GM12878 (cell line): ENCODE results near the gene ASZ1. TPM values are rescaled to one million over a fixed set of nuclear protein-coding genes. Genes with fewer than 3 reads are reported as not detected.

ENCODE experiments used
- CREB1 ChIP-seq: IDR thresholded peaks from 2 replicates; pipeline ENCODE4 v1.6.1; 2012; ENCODE audit warnings: low read depth, mild to moderate bottlenecking, inconsistent platforms
- ETV6 ChIP-seq, 2 experiments: fragments of 450-650 bp in 1 of 2; IDR thresholded peaks in 1 of 2; conservative IDR thresholded peaks in 1 of 2; 2 replicates each; pipeline ENCODE4 v1.6.1; 2014; ENCODE audit warnings: antibody characterized with exemption in 1 of 2, borderline replicate concordance in 1 of 2, low read depth in 1 of 2, mild to moderate bottlenecking in 1 of 2, moderate library complexity in 1 of 2
- EZH2 ChIP-seq: IDR thresholded peaks from 2 replicates; pipeline ENCODE4 v1.6.1; 2012; ENCODE audit warnings: low read depth, mild to moderate bottlenecking, control low read depth, inconsistent platforms, low read length, borderline replicate concordance; ENCODE audit not compliant: control insufficient read depth
- GATAD2B ChIP-seq: fragments of 450-650 bp; conservative IDR thresholded peaks from 2 replicates; pipeline ENCODE4 v1.6.1; 2017; ENCODE audit warnings: low read depth, mild to moderate bottlenecking, moderate library complexity
- HDGF ChIP-seq: fragments of 450-650 bp; IDR thresholded peaks from 2 replicates; pipeline ENCODE4 v1.6.1; 2016; ENCODE audit warnings: antibody characterized with exemption
- IRF4 ChIP-seq: IDR thresholded peaks from 2 replicates; pipeline ENCODE4 v1.6.1; 2011; ENCODE audit warnings: low read depth, low read length
- JUND ChIP-seq: IDR thresholded peaks from 2 replicates; pipeline ENCODE4 v1.6.1; 2012; ENCODE audit warnings: low read depth, mild to moderate bottlenecking, low read length, improper control_type of control experiment, moderate library complexity
- MEF2A ChIP-seq: IDR thresholded peaks from 2 replicates; pipeline ENCODE4 v1.6.1; 2011; ENCODE audit warnings: low read depth, mild to moderate bottlenecking, low read length, moderate library complexity; ENCODE audit not compliant: insufficient read depth
- MTA2 ChIP-seq: fragments of 450-650 bp; IDR thresholded peaks from 2 replicates; pipeline ENCODE4 v1.6.1; 2016; ENCODE audit warnings: low read depth, mild to moderate bottlenecking, moderate library complexity
- MYB ChIP-seq: fragments of 150-350 bp; IDR thresholded peaks from 2 replicates; pipeline ENCODE4 v1.6.1; 2014; ENCODE audit warnings: mild to moderate bottlenecking, low read depth, low read length, borderline replicate concordance
- PAX8 ChIP-seq: fragments of 450-650 bp; IDR thresholded peaks from 2 replicates; pipeline ENCODE4 v1.6.1; 2017; ENCODE audit warnings: mild to moderate bottlenecking, moderate library complexity
- POLR2AphosphoS2 ChIP-seq: IDR thresholded peaks from 2 replicates; pipeline ENCODE4 v1.6.1; 2011; ENCODE audit warnings: low read depth, mild to moderate bottlenecking, low read length, improper control_type of control experiment, moderate library complexity
- POU2F2 ChIP-seq: IDR thresholded peaks from 3 replicates; pipeline ENCODE4 v1.6.1; 2011; ENCODE audit warnings: low read depth, mild to moderate bottlenecking, low read length, borderline replicate concordance
- RELA ChIP-seq: fragments of 450-650 bp; IDR thresholded peaks from 2 replicates; pipeline ENCODE4 v1.8.0; 2014; ENCODE audit warnings: borderline replicate concordance; ENCODE audit not compliant: partially characterized antibody
- RUNX3 ChIP-seq: IDR thresholded peaks from 2 replicates; pipeline ENCODE4 v1.6.1; 2012; ENCODE audit warnings: low read length, inconsistent platforms
- SIX5 ChIP-seq: IDR thresholded peaks from 2 replicates; pipeline ENCODE4 v1.6.1; 2011; ENCODE audit warnings: mild to moderate bottlenecking, low read depth, low read length, moderate library complexity; ENCODE audit not compliant: severe bottlenecking
- SKIL ChIP-seq: fragments of 450-650 bp; IDR thresholded peaks from 2 replicates; pipeline ENCODE4 v1.6.1; 2017; ENCODE audit warnings: mild to moderate bottlenecking, low read depth, inconsistent platforms; ENCODE audit not compliant: poor library complexity, severe bottlenecking
- SMARCA5 ChIP-seq: fragments of 450-650 bp; IDR thresholded peaks from 2 replicates; pipeline ENCODE4 v1.6.1; 2017; ENCODE audit warnings: mild to moderate bottlenecking
- SMC3 ChIP-seq: IDR thresholded peaks from 2 replicates; pipeline ENCODE4 v1.6.1; 2011; ENCODE audit warnings: low read length, improper control_type of control experiment, borderline replicate concordance
- SREBF2 ChIP-seq: IDR thresholded peaks from 2 replicates; pipeline ENCODE4 v1.6.1; 2012; ENCODE audit warnings: mild to moderate bottlenecking, low read length
- SUPT20H ChIP-seq: IDR thresholded peaks from 2 replicates; pipeline ENCODE4 v1.6.1; 2011; ENCODE audit warnings: low read depth, mild to moderate bottlenecking, low read length, moderate library complexity, borderline replicate concordance; ENCODE audit not compliant: control insufficient read depth
- TARDBP ChIP-seq: IDR thresholded peaks from 2 replicates; pipeline ENCODE4 v1.6.1; 2016; ENCODE audit warnings: borderline replicate concordance
- TBL1XR1 ChIP-seq: IDR thresholded peaks from 2 replicates; pipeline ENCODE4 v1.6.1; 2012; ENCODE audit warnings: low read depth, low read length, improper control_type of control experiment
- TCF12 ChIP-seq: IDR thresholded peaks from 2 replicates; pipeline ENCODE4 v1.6.1; 2011; ENCODE audit warnings: low read depth, mild to moderate bottlenecking, low read length
- WRNIP1 ChIP-seq: IDR thresholded peaks from 2 replicates; pipeline ENCODE4 v1.6.1; 2011; ENCODE audit warnings: low read depth, low read length, improper control_type of control experiment, borderline replicate concordance
- ZNF24 ChIP-seq: fragments of 450-650 bp; IDR thresholded peaks from 2 replicates; pipeline ENCODE4 v1.6.1; 2017; ENCODE audit warnings: antibody characterized with exemption, mild to moderate bottlenecking
- polyA plus RNA-seq, 11 experiments: library from polyadenylated mRNA; depleted of rRNA in 4 of 11; unstranded in 6 of 11; stranded (reverse) in 5 of 11; fragments of >200 nt; fragmentation: Nextera tagmentation in 4 of 11; fragmentation: Illumina TruSeq in 1 of 11; extraction: Ambion mirVana in 4 of 11; extraction: Trizol in 1 of 11; gene quantifications; 1 replicate in 1 of 11; 2 replicates in 10 of 11; pipeline versions ENCODE4 v1.2.1 to v1.2.3, GENCODE V29; 2011 to 2016; ENCODE audit warnings: inconsistent platforms in 2 of 11, missing spikeins in 2 of 11, low read depth in 1 of 11
- total RNA-seq, 4 experiments: library from RNA; depleted of rRNA in 3 of 4; stranded (reverse); fragments of >200 nt in 3 of 4; fragmentation: Illumina TruSeq in 1 of 4; extraction: Trizol in 1 of 4; gene quantifications; 2 replicates each; pipeline versions ENCODE4 v1.2.1 to v1.2.3, GENCODE V29; 2013 to 2021
- TF ChIP-seq, protein P1 (sequence below): fragments of 150-350 bp; IDR thresholded peaks from 2 replicates; pipeline ENCODE4 v1.6.1; 2016; ENCODE audit warnings: low read depth, low read length

ASZ1 gene
- total and polyA plus RNA-seq, 10 of the 15 experiments (the other 5 are each of a cell fraction or from before 2014, with no cell fraction given), result 0.04 to 0.09 (median 0.06) TPM; not detected in 5

GRCh38 chr7:117347962-117348672 lies 79.2 kb downstream of the ASZ1 start (continued):
- no peak for TF ChIP-seq EZH2
- no peak for TF ChIP-seq SMARCA5
- TF ChIP-seq TCF12, result peak; percentile 98
- peak; percentile 19; the same call in 1 of the 2 replicates for TF ChIP-seq SMC3
- no peak for TF ChIP-seq SUPT20H
- TF ChIP-seq MTA2, result peak; percentile 93
- TF ChIP-seq TBL1XR1, result peak; percentile 72
- TF ChIP-seq RUNX3, result peak; percentile 99
- TF ChIP-seq JUND, result peak; percentile 83; the same call in 1 of the 2 replicates
- TF ChIP-seq CREB1, result peak; percentile 45; the same call in 1 of the 2 replicates
- TF ChIP-seq GATAD2B, result peak; percentile 92
- 0 out of 2 replicates have a peak, but pooled peaks have one; percentile 47 for TF ChIP-seq MYB
- peak; percentile 94 for TF ChIP-seq RELA
- TF ChIP-seq HDGF, result 0 out of 2 replicates have a peak, but pooled peaks have one; percentile 58
- TF ChIP-seq POU2F2, result peak; percentile 49; the same call in 1 of the 3 replicates
- no peak for TF ChIP-seq POLR2AphosphoS2
- peak; percentile 88 for TF ChIP-seq IRF4
- TF ChIP-seq MEF2A, result 0 out of 2 replicates have a peak, but pooled peaks have one; percentile 5
- TF ChIP-seq PAX8, result no peak
- TF ChIP-seq WRNIP1, result 0 out of 2 replicates have a peak, but pooled peaks have one; percentile 49
- no peak for TF ChIP-seq SREBF2
- peak; percentile 86 for TF ChIP-seq SKIL
- no peak for TF ChIP-seq SIX5
- TF ChIP-seq, protein P1, sequence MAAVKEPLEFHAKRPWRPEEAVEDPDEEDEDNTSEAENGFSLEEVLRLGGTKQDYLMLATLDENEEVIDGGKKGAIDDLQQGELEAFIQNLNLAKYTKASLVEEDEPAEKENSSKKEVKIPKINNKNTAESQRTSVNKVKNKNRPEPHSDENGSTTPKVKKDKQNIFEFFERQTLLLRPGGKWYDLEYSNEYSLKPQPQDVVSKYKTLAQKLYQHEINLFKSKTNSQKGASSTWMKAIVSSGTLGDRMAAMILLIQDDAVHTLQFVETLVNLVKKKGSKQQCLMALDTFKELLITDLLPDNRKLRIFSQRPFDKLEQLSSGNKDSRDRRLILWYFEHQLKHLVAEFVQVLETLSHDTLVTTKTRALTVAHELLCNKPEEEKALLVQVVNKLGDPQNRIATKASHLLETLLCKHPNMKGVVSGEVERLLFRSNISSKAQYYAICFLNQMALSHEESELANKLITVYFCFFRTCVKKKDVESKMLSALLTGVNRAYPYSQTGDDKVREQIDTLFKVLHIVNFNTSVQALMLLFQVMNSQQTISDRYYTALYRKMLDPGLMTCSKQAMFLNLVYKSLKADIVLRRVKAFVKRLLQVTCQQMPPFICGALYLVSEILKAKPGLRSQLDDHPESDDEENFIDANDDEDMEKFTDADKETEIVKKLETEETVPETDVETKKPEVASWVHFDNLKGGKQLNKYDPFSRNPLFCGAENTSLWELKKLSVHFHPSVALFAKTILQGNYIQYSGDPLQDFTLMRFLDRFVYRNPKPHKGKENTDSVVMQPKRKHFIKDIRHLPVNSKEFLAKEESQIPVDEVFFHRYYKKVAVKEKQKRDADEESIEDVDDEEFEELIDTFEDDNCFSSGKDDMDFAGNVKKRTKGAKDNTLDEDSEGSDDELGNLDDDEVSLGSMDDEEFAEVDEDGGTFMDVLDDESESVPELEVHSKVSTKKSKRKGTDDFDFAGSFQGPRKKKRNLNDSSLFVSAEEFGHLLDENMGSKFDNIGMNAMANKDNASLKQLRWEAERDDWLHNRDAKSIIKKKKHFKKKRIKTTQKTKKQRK, result no peak
- peak; percentile 84 for TF ChIP-seq TARDBP
- TF ChIP-seq ETV6 (conservative IDR thresholded peaks at IDR 0.05 in 1 of 2, IDR thresholded peaks at IDR 0.05 in 1 of 2; ENCODE audit: borderline replicate concordance in 1 of 2, low read depth in 1 of 2), result peak in 1 of 2 experiments; percentile 81; a peak in 2 of 4 replicates
- TF ChIP-seq ZNF24, result peak; percentile 60
